Left ventricle myocardium inferior (tissue), 1 donor: Measurements from ENCODE around the gene IL21. TPM values are rescaled to one million over a fixed set of nuclear protein-coding genes. Genes with fewer than 3 reads are reported as not detected.

Experiments used
- DNase-seq: peaks from one replicate; pipeline ENCODE4 v3.0.0-alpha.2; 2020
- H3K27ac ChIP-seq: fragments of 200-600 bp; replicated peaks from 2 replicates; pipeline ENCODE4 v1.8.0; 2021
- H3K27me3 ChIP-seq: fragments of 200-600 bp; 2 replicates; pipeline ENCODE4 v1.8.0; 2021; ENCODE audit warnings: low read depth
- H3K36me3 ChIP-seq: fragments of 200-600 bp; 2 replicates; pipeline ENCODE4 v1.8.0; 2021
- H3K4me1 ChIP-seq: fragments of 200-600 bp; 2 replicates; pipeline ENCODE4 v1.8.0; 2021
- H3K4me3 ChIP-seq: fragments of 200-600 bp; 2 replicates; pipeline ENCODE4 v1.8.0; 2021; ENCODE audit warnings: mild to moderate bottlenecking, moderate library complexity
- H3K9me3 ChIP-seq: fragments of 200-600 bp; replicated peaks from 2 replicates; pipeline ENCODE4 v1.8.0; 2021
- CTCF ChIP-seq: fragments of 200-600 bp; IDR thresholded peaks from 2 replicates; pipeline ENCODE4 v1.8.0; 2021; ENCODE audit warnings: antibody characterized with exemption, mild to moderate bottlenecking, borderline replicate concordance
- intact Hi-C: fragments of 100-400 bp; cut with micrococcal nuclease; formaldehyde crosslinking; loops from one replicate; pipeline ENCODE4 v1.11.0; 2022
- total RNA-seq: library from RNA; stranded (reverse); fragmentation: NEBNext Ultra II Directional; extraction: Animal tissue kit (Norgen Biotek cat#: 25700); gene quantifications from one replicate; pipeline ENCODE4 v1.2.1, GENCODE V29; 2021
- donor health status: DM: no; HTN: yes; CAD: no; lungs with severe emphysema.

IL21 gene
- total RNA-seq, 1 donor from 2014 or later, result not detected

DNA sequence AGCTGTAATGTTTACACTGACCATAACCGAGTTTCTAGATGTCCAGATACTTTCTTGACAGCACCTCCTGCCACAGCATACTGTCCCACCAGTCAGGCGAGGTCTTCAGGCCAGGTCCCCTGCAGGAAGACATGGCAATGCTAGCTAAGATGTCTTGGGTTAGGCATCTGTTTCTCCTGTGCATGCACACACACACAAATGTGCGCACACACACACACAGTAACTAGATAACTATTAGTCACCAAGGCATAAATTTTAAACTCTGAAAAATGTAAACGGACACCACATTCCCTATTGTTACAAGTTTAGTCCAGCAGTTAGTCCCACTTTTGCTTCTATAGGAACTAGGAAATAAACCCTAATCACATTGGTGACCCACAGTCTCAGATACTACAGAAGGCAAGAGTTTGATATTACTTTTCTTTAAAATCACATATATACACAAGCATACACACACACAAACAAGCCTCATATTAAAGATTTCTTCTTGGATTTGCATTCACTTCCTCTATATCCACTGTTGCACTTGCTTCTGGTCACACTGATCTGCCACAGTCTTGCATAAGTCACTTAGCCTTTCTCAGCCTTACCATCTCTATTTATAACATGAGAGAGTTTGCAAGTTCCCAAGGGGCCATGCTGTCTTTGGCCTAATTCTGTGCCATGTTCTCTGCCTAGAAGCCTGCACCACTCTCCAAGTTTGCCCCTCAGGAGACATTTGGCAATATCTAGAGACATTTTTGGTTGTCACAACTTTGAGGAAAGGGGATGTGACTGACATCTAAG lies 32.2 kb downstream of the IL21 start:
- H3K4me1 ChIP-seq, result no peaks in the 10 kb centered on the region
- H3K4me3 ChIP-seq, result no peak overlapping the region
- no peak overlapping the region for H3K27ac ChIP-seq
- H3K27me3 ChIP-seq, result no peaks in the 10 kb centered on the region
- DNase-seq, result no peak
- H3K9me3 ChIP-seq, result no peaks in the 10 kb centered on the region
- TF ChIP-seq CTCF, result no peak
- intact Hi-C loops, result no loop called here
- H3K36me3 ChIP-seq, result no peaks in the 10 kb centered on the region

- Histone ChIP-seq H3K36me3 (no peaks in the 10 kb centered on the region), H3K27ac (no peak overlapping the region), H3K4me3 (no peak overlapping the region), H3K9me3 (no peaks in the 10 kb centered on the region), H3K27me3 (peaks cover 4% of the 10 kb centered on the region), H3K4me1 (no peaks in the 10 kb centered on the region)
- intact Hi-C loops, result no loop called here
- TF ChIP-seq CTCF, result no peak
- DNase-seq, result no peak
These were observed 36.3 kb downstream of the IL21 start for GRCh38 chr4:122584519-122584918.

GRCh38 chr4:122583906-122584305 lies 37.0 kb downstream of the IL21 start:
- intact Hi-C loops, result no loop called here
- DNase-seq, result no peak
- Histone ChIP-seq H3K4me1 (no peaks in the 10 kb centered on the region), H3K27ac (no peak overlapping the region), H3K4me3 (no peak overlapping the region), H3K36me3 (no peaks in the 10 kb centered on the region), H3K27me3 (peaks cover 5% of the 10 kb centered on the region), H3K9me3 (no peaks in the 10 kb centered on the region)
- no peak for TF ChIP-seq CTCF

DNA sequence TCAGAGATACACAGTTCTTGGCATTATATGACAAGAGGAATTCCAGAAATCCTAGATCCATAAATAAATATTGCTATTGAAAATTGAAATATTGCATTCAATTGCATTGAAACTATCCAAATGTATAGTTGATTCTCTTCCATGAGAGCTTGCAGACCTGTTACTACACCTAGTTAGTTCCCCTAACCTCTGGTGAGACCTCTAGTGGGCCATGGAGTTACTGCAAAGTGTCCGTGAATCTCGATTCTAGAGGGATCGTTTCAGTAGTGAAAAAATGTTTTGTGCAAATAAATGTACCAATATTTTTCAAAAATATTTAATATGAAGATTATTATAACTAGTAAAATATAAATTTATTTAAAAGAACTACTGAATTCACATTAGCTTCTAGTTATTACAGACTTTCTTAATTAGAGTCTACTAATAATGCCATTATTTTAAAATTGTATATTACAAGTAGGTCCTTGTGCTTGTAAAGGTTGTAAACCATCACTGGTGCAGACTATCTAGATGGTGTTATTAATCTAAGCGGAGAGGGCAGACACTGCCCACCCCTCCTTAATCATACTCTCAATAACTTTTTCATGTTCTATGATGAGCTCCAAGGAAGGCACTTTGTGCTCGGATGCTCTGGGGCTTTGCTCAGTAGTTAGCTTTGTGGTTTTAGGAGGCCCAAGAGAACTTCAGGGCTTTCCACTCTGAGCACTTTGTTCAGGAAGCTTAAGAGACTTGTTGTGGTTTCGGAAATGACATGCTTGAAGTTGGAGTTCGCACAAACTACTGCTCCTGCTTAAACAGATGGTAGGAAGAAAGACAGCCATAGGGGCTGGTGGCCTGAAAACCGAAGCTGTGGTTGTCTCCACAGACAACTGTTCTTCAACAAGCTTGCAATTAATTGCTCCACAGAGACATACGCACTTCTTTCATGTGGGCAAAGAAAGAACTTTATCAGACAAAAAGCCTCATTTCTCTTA lies 42.8 kb downstream of the IL21 start:
- no peak for DNase-seq

More for the DNA sequence above, 42.8 kb downstream of the IL21 start:
- Histone ChIP-seq H3K36me3 (no peaks in the 10 kb centered on the region), H3K9me3 (peaks cover 3% of the 10 kb centered on the region), H3K27me3 (peaks cover 18% of the 10 kb centered on the region), H3K4me3 (no peak overlapping the region), H3K27ac (no peak overlapping the region), H3K4me1 (no peaks in the 10 kb centered on the region)
- peak; percentile 74 for TF ChIP-seq CTCF
- intact Hi-C loops, result no loop called here
